ENCODE measurements around the gene EML2. TPM values are rescaled to one million over a fixed set of nuclear protein-coding genes. Genes with fewer than 3 reads are reported as not detected.

The EML2 gene
- total RNA-seq, 2 experiments from 2014 or later, result 103 to 113 TPM

GRCh38 chr19:45584332-45585157 is 54.7 kb downstream of the EML2 start, which contains the start of gene OPA3:
Gene OPA3, minus strand, starts transcription at chr19:45584802. Its CDS starts 38 bp downstream, at chr19:45584764.
- H3K9me3 Mint-ChIP-seq, result no peaks in the 10 kb centered on the region
- TF ChIP-seq CTCF (IDR thresholded peaks at IDR 0.05), result no peak
- ChIA-PET POLR2A (interaction anchor here (0.8 to 2.3 kb wide), 7 partner anchors 10 to 107 kb away, joined by 3 to 21 read pairs (median 3); partner anchors contain the start of genes EML2 and SNRPD2), CTCF (interaction anchor here (0.9 to 3.2 kb wide), 6 partner anchors 27 to 145 kb away, joined by 3 to 15 read pairs (median 3); partner anchors contain the start of gene QPCTL)
- peak within 1 kb of the TSS; percentile 91 for H3K4me3 Mint-ChIP-seq
- H3K4me1 Mint-ChIP-seq (ENCODE audit: low read depth), result peaks cover 17% of the 10 kb centered on the region
- peak; percentile 100 for DNase-seq
- intact Hi-C loops (cut with micrococcal nuclease), result no loop called here
- peak; percentile 93 for ATAC-seq
- H3K27ac Mint-ChIP-seq, result peak within 1 kb of the TSS; percentile 99
- H3K27me3 Mint-ChIP-seq, result peaks cover 8% of the 10 kb centered on the region
- H3K36me3 Mint-ChIP-seq (ENCODE audit: low read depth), result peaks cover 10% of the 10 kb centered on the region

DNA sequence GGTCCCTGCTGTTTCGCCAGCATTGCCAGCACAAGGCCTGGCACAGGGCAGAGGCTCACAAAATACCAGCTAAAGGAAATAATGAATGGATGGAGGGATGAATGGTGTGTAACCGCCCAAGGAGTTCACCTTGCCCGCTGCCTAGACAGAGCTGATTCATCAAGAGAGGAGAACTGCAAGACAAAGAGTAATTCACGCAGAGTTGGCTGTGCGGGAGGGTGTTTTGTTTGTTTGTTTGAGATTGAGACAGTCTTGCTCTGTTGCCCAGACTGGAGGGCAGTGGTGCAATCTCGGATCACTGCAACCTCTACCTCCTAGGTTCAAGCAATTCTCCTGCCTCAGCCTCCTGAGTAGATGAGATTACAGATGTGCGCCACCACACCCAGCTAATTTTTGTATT is 57.6 kb downstream of the EML2 start:
- H3K36me3 Mint-ChIP-seq (ENCODE audit: low read depth), result peaks cover 10% of the 10 kb centered on the region
- TF ChIP-seq CTCF (IDR thresholded peaks at IDR 0.05), result no peak
- H3K9me3 Mint-ChIP-seq, result no peaks in the 10 kb centered on the region
- intact Hi-C loops (cut with micrococcal nuclease), result no loop called here
- no peak for DNase-seq
- CTCF ChIA-PET, result interaction anchor here (1.0 to 1.3 kb wide), 2 partner anchors 24 to 61 kb away, joined by 3 read pairs; no protein-coding TSS in a partner anchor
- no peak overlapping the region for H3K27ac Mint-ChIP-seq
- no peak for ATAC-seq
- POLR2A ChIA-PET, result no interaction called here
- H3K4me1 Mint-ChIP-seq (ENCODE audit: low read depth), result peaks cover 27% of the 10 kb centered on the region
- H3K4me3 Mint-ChIP-seq, result peak overlapping the region; percentile 32
- peaks cover 2% of the 10 kb centered on the region for H3K27me3 Mint-ChIP-seq

DNA sequence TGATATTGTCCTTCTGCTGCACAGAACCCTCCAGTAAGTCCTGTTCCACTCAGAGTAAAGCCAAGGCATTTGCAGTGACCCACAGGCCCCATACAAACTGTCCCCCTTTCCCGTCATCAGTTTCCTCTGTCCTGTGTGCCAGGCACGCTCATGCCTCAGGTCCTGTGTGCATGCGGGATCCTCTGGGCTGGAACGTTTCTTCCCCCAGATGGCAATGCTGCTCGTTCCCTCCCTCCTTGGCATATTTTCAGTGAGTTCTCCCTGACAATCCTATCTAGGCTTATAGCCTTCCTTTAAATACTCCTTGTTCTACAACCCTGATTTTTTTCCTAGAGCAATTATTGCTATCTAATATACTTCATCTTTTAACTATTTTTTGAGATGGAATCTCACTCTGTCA is 60.3 kb downstream of the EML2 start:
- intact Hi-C loops (cut with micrococcal nuclease), result loop anchor here (10.0 kb wide), 1 partner anchor 54 kb away; no protein-coding TSS in a partner anchor
- H3K27me3 Mint-ChIP-seq, result no peaks in the 10 kb centered on the region
- CTCF ChIA-PET, result no interaction called here
- H3K9me3 Mint-ChIP-seq, result no peaks in the 10 kb centered on the region
- H3K36me3 Mint-ChIP-seq (ENCODE audit: low read depth), result peaks cover 7% of the 10 kb centered on the region
- POLR2A ChIA-PET, result no interaction called here
- ATAC-seq (no peak), DNase-seq (no peak)
- H3K27ac Mint-ChIP-seq, result no peak overlapping the region
- TF ChIP-seq CTCF (IDR thresholded peaks at IDR 0.05), result no peak
- H3K4me3 Mint-ChIP-seq, result no peak overlapping the region
- H3K4me1 Mint-ChIP-seq (ENCODE audit: low read depth), result peaks cover 18% of the 10 kb centered on the region

GRCh38 chr19:45577111-45577905 is 61.9 kb downstream of the EML2 start:
- peaks cover 15% of the 10 kb centered on the region for H3K4me1 Mint-ChIP-seq (ENCODE audit: low read depth)

More at GRCh38 chr19:45577111-45577905, 61.9 kb downstream of the EML2 start:
- no peak for TF ChIP-seq CTCF (IDR thresholded peaks at IDR 0.05)
- Mint-ChIP-seq H3K4me3 (no peak overlapping the region), H3K27ac (no peak overlapping the region), H3K9me3 (no peaks in the 10 kb centered on the region), H3K27me3 (no peaks in the 10 kb centered on the region), H3K36me3 (ENCODE audit: low read depth) (peaks cover 1% of the 10 kb centered on the region)
- ChIA-PET POLR2A (interaction anchor here (0.8 kb wide), 1 partner anchor 62 kb away, joined by 3 read pairs; no protein-coding TSS in a partner anchor), CTCF (interaction anchor here (1.3 kb wide), 1 partner anchor 116 kb away, joined by 4 read pairs; no protein-coding TSS in a partner anchor)
- no peak for ATAC-seq
- intact Hi-C loops (cut with micrococcal nuclease), result loop anchor here (10.0 kb wide), 1 partner anchor 53 kb away; no protein-coding TSS in a partner anchor
- no peak for DNase-seq

Measured in activated CD8-positive, alpha-beta T cell treated with anti-CD3 and anti-CD28 coated beads for 36 hours (primary cell).